Measurements from ENCODE around the gene METTL17. TPM values are rescaled to one million over a fixed set of nuclear protein-coding genes. Genes with fewer than 3 reads are reported as not detected.
A peak's percentile ranks its signal among the peaks of the same experiment; 100 is the strongest.

Gene METTL17
- total and polyA plus RNA-seq, 2 of the 13 experiments (the other 11 are each of a cell fraction or from before 2014, with no cell fraction given) = 122 to 199 TPM

DNA sequence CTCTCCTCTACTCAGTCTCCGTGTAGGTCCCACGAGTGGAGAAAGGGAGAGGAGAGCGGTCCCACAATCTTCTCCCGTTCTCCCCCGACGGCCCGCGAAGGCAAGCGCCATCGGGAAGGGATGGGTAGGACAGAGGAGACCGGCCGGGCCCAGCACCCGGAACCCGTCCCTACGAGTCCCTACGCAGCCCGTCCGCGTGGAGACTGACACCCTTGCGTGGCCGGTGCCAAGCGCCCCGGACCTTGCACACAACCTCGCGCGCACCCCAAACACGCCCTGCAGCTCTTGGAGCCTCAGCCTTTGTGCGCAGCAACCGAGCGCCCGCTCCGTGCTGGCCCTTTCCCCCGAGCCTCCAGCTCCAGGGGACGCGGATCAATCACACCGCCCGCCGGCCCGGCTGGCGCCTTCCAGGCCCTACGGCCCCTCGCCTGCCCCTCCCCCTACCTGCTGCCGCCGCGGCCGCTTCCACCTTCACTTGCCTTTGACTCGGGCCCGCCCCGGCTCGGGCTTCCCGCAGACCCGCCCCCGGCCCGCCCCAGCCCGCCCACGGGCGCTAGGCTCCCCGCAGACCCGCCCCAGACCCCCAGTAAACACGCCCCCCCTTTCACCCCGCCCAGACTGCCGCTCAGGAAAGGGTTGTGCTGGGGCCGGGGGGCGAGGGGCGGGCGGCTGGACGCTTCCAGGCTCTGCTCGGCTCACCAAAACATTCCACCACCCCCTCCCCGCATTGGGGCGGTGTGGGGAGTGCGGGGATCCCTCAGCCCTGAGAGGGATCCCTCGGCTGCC, 35.0 kb downstream of the METTL17 start, which contains the start of gene NDRG2 (continued):
- TF ChIP-seq MXD3 (CRISPR knock-in tag; IDR thresholded peaks at IDR 0.05) (peak; percentile 36; the same call in 1 of the 2 replicates), XBP1 (CRISPR knock-in tag; IDR thresholded peaks at IDR 0.05) (no peak), NFKB2 (CRISPR knock-in tag; IDR thresholded peaks at IDR 0.05; ENCODE audit: borderline replicate concordance) (peak; percentile 61; the same call in 1 of the 2 replicates), ZNF235 (CRISPR knock-in tag; IDR thresholded peaks at IDR 0.05; ENCODE audit: borderline replicate concordance) (peak; percentile 95; the same call in 1 of the 2 replicates), PHF5A (CRISPR knock-in tag; IDR thresholded peaks at IDR 0.05; ENCODE audit: low read depth, unreplicated experiment) (peak; percentile 74), IRX3 (CRISPR knock-in tag; IDR thresholded peaks at IDR 0.05; ENCODE audit: borderline replicate concordance, low read depth) (no peak), KLF11 (CRISPR knock-in tag; IDR thresholded peaks at IDR 0.05) (no peak), CCAR2 (optimal IDR thresholded peaks at IDR 0.05; ENCODE audit: low read depth, low read length) (no peak), STAT5B (CRISPR knock-in tag; IDR thresholded peaks at IDR 0.05) (0 out of 2 replicates have a peak, but pooled peaks have one; percentile 25), HES4 (CRISPR knock-in tag; IDR thresholded peaks at IDR 0.05; ENCODE audit: borderline replicate concordance) (peak; percentile 92), ZNF275 (CRISPR knock-in tag; IDR thresholded peaks at IDR 0.05; ENCODE audit: borderline replicate concordance) (no peak), ZNF782 (CRISPR knock-in tag; IDR thresholded peaks at IDR 0.05; ENCODE audit: borderline replicate concordance) (no peak), ZNF367 (CRISPR knock-in tag; IDR thresholded peaks at IDR 0.05; ENCODE audit: borderline replicate concordance) (peak; percentile 73; the same call in 1 of the 2 replicates), ZNF746 (CRISPR knock-in tag; IDR thresholded peaks at IDR 0.05) (0 out of 2 replicates have a peak, but pooled peaks have one; percentile 19), ZBTB25 (CRISPR knock-in tag; IDR thresholded peaks at IDR 0.05) (no peak; the same call in 1 of the 2 replicates), ZBTB38 (CRISPR knock-in tag; IDR thresholded peaks at IDR 0.05) (peak; percentile 63; the same call in 1 of the 2 replicates), GABPA (IDR thresholded peaks at IDR 0.05; ENCODE audit: low read depth, low read length) (no peak), GABPA (CRISPR knock-in tag; IDR thresholded peaks at IDR 0.05; ENCODE audit: low read depth) (no peak), TEAD2 (CRISPR knock-in tag; IDR thresholded peaks at IDR 0.05) (no peak), ZNF282 (IDR thresholded peaks at IDR 0.05; ENCODE audit: partially characterized antibody) (no peak), TGIF2 (CRISPR knock-in tag; IDR thresholded peaks at IDR 0.05) (0 out of 2 replicates have a peak, but pooled peaks have one; percentile 12), ZBTB46 (CRISPR knock-in tag; IDR thresholded peaks at IDR 0.05; ENCODE audit: borderline replicate concordance) (no peak), ZFX (CRISPR knock-in tag; IDR thresholded peaks at IDR 0.05; ENCODE audit: low read depth) (peak; percentile 88), CERS6 (CRISPR knock-in tag; IDR thresholded peaks at IDR 0.05) (no peak), PCBP1 (IDR thresholded peaks at IDR 0.05; ENCODE audit: borderline replicate concordance, low read depth, low read length) (0 out of 2 replicates have a peak, but pooled peaks have one; percentile 87)

Data from HepG2 (cell line).